K562 (cell line): Measurements from ENCODE around the gene LARP6. TPM values are rescaled to one million over a fixed set of nuclear protein-coding genes. Genes with fewer than 3 reads are reported as not detected.

Experiments
- ATAC-seq: fragments of 200-7000 bp; cut with Tn5 transposase; 3 replicates; pipeline ENCODE4 v1.9.1; 2020; ENCODE audit warnings: moderate library complexity
- BruUV-seq: library from RNA; stranded (reverse); fragments of 400-500 nt; replicated peaks from 2 replicates; lab custom pipeline; 2021; lab: Mats Ljungman, UMichigan
- CTCF ChIA-PET: fragments of 300-600 bp; formaldehyde crosslinking; extraction: SDS; loops from one replicate; lab custom pipeline; 2021; ENCODE audit warnings: low intra/inter-chr PET ratio; lab: Yijun Ruan, JAX
- POLR2A ChIA-PET: fragments of 300-600, 350-650 bp; sonication (Branson Sonifier 250); formaldehyde crosslinking; extraction: SDS; loops from one replicate; lab custom pipeline; 2021; ENCODE audit warnings: antibody characterized with exemption, inconsistent platforms; lab: Yijun Ruan, JAX
- DNase-seq, 4 experiments: peaks; one replicate each; pipeline versions ENCODE4 v3.0.0 to v3.0.0-alpha.2; 2011 to 2018; ENCODE audit warnings: low spot score in 3 of 4, mixed read lengths in 3 of 4; ENCODE audit errors: extremely low read depth in 1 of 4
- FAIRE-seq: peaks from 2 replicates; lab custom pipeline; 2011; peaks lifted over from hg19 to GRCh38; lab: Jason Lieb, UNC
- H2AFZ ChIP-seq: 2 replicates; pipeline ENCODE4 v1.6.0; 2011; ENCODE audit warnings: low read depth, low read length, control low read depth, inconsistent platforms
- H3K27ac ChIP-seq: fragments of 200-600 bp; 3 replicates; pipeline ENCODE4 v1.8.0; 2011; ENCODE audit warnings: low read depth, mild to moderate bottlenecking, control low read depth, inconsistent platforms, low read length, moderate library complexity, mixed read lengths; ENCODE audit errors: extremely low read depth
- H3K27me3 ChIP-seq, 2 experiments: fragments of 300-600 bp in 1 of 2; 2 replicates in 1 of 2; 3 replicates in 1 of 2; pipeline versions ENCODE4 v1.6.0 to v1.8.0; 2011; ENCODE audit warnings: inconsistent platforms in 2 of 2, low read length in 2 of 2, mild to moderate bottlenecking in 1 of 2, mixed read lengths in 1 of 2, moderate library complexity in 1 of 2; ENCODE audit not compliant: control insufficient read depth in 2 of 2, insufficient read depth in 2 of 2
- H3K36me3 ChIP-seq: fragments of 300-600 bp; 3 replicates; pipeline ENCODE4 v1.8.0; 2011; ENCODE audit warnings: mild to moderate bottlenecking, low read length, inconsistent platforms; ENCODE audit not compliant: control insufficient read depth, insufficient read depth
- H3K4me1 ChIP-seq, 2 experiments: fragments of 200-600 bp in 1 of 2; replicated peaks in 1 of 2; 2 replicates in 1 of 2; 3 replicates in 1 of 2; pipeline versions ENCODE4 v1.5.1 to v1.8.0; 2011; ENCODE audit warnings: inconsistent platforms in 2 of 2, low read length in 2 of 2, mild to moderate bottlenecking in 1 of 2, mixed read lengths in 1 of 2, moderate library complexity in 1 of 2; ENCODE audit not compliant: control insufficient read depth in 2 of 2, insufficient read depth in 2 of 2
- H3K4me2 ChIP-seq: 2 replicates; pipeline ENCODE4 v1.6.1; 2011; ENCODE audit warnings: low read length, control low read depth, inconsistent platforms, mixed read lengths; ENCODE audit not compliant: insufficient read depth
- H3K4me3 ChIP-seq: fragments of 200-600 bp; sonication (generic), shearing (Covaris generic); 2 replicates; pipeline ENCODE4 v1.5.1; 2016; ENCODE audit warnings: control low read depth, inconsistent platforms
- H3K79me2 ChIP-seq: fragments of 200-600 bp; 3 replicates; pipeline ENCODE4 v1.8.0; 2011; ENCODE audit warnings: low read length, inconsistent platforms; ENCODE audit not compliant: control insufficient read depth, insufficient read depth
- H3K9ac ChIP-seq, 2 experiments: 2 replicates each; pipeline versions ENCODE4 v1.6.0 to v1.6.1; 2011; ENCODE audit warnings: low read depth in 2 of 2, low read length in 2 of 2, control low read depth in 1 of 2, inconsistent platforms in 1 of 2, mild to moderate bottlenecking in 1 of 2, mixed read lengths in 1 of 2; ENCODE audit not compliant: insufficient read depth in 1 of 2
- H3K9me1 ChIP-seq: one replicate; pipeline ENCODE4 v1.6.0; 2011; ENCODE audit warnings: inconsistent platforms, mild to moderate bottlenecking, low read length, moderate library complexity; ENCODE audit not compliant: control insufficient read depth, insufficient read depth
- H3K9me3 ChIP-seq: replicated peaks from 2 replicates; pipeline ENCODE4 v1.5.1; 2011; ENCODE audit warnings: low read depth, low read length, inconsistent platforms; ENCODE audit not compliant: control insufficient read depth, insufficient read depth
- H4K20me1 ChIP-seq: replicated peaks from 2 replicates; pipeline ENCODE4 v1.6.1; 2011; ENCODE audit warnings: low read length, inconsistent platforms, mixed read lengths; ENCODE audit not compliant: control insufficient read depth, insufficient read depth
- ARID3B ChIP-seq: fragments of 250-450 bp; sonication (Bioruptor Pico); IDR thresholded peaks from 2 replicates; pipeline ENCODE4 v1.4.0; 2020; ENCODE audit warnings: borderline replicate concordance
- BRF1 ChIP-seq: IDR thresholded peaks from 3 replicates; pipeline ENCODE4 v1.6.1; 2011; ENCODE audit warnings: borderline replicate concordance, mild to moderate bottlenecking; ENCODE audit not compliant: insufficient read length; ENCODE audit errors: extremely low read depth
- CC2D1A ChIP-seq: fragments of 450-650 bp; IDR thresholded peaks from 2 replicates; pipeline ENCODE4 v1.6.1; 2017; ENCODE audit warnings: mild to moderate bottlenecking
- COPS2 ChIP-seq: fragments of 450-650 bp; conservative IDR thresholded peaks from 2 replicates; pipeline ENCODE4 v1.6.1; 2016; ENCODE audit warnings: mild to moderate bottlenecking, moderate library complexity
- CSDE1 ChIP-seq, 2 experiments: fragments of 450-650 bp; IDR thresholded peaks; 2 replicates each; pipeline ENCODE4 v1.6.1; 2016; ENCODE audit warnings: mild to moderate bottlenecking in 1 of 2
- SRSF3 ChIP-seq: fragments of 200-400 bp; formaldehyde crosslinking; IDR thresholded peaks from 2 replicates; pipeline ENCODE4 v1.6.1; 2016; ENCODE audit warnings: mild to moderate bottlenecking, low read length, moderate library complexity; ENCODE audit not compliant: insufficient read depth
- ZNF175 ChIP-seq: fragments of 200-800 bp; sonication (Bioruptor generic); IDR thresholded peaks from 2 replicates; pipeline ENCODE4 v1.6.1; 2016; ENCODE audit warnings: low read depth, mild to moderate bottlenecking, missing genetic modification characterization, missing compliant biosample characterization
- ZNF398 ChIP-seq: fragments of 250-450 bp; sonication (Bioruptor Pico); IDR thresholded peaks from 2 replicates; pipeline ENCODE4 v1.8.0; 2021; ENCODE audit warnings: moderate library complexity, mild to moderate bottlenecking, inconsistent platforms
- ZNF449 ChIP-seq: fragments of 250-450 bp; sonication (Bioruptor Pico); IDR thresholded peaks from 2 replicates; pipeline ENCODE4 v1.8.0; 2022; ENCODE audit warnings: moderate library complexity, mild to moderate bottlenecking, inconsistent platforms
- ZNF75A ChIP-seq: fragments of 450-650 bp; formaldehyde crosslinking; IDR thresholded peaks from 2 replicates; pipeline ENCODE4 v1.4.0; 2020; ENCODE audit warnings: mild to moderate bottlenecking
- WGBS: fragments of 100-300 bp; shearing (Covaris generic); methylation state at CpG from one replicate; pipeline ENCODE4 v1.1.6; 2016; ENCODE audit warnings: low coverage, mixed read lengths; ENCODE audit not compliant: insufficient coverage; ENCODE audit errors: missing lambda C conversion rate; 5-methylcytosine and 5-hydroxymethylcytosine counted together
- in situ Hi-C: fragments of 300-500 bp; cut with MboI; formaldehyde crosslinking; loops from 4 replicates; pipeline ENCODE4 v1.15.0; 2018; ENCODE audit warnings: inconsistent platforms, mixed read lengths
- intact Hi-C: fragments of 100-400 bp; cut with micrococcal nuclease; formaldehyde crosslinking; loops from 2 replicates; pipeline ENCODE4 v1.14.2; 2022
- polyA plus RNA-seq, 8 experiments: library from polyadenylated mRNA; depleted of rRNA in 4 of 8; stranded (reverse) in 5 of 8; unstranded in 3 of 8; fragments of >200 nt; fragmentation: Nextera tagmentation in 2 of 8; fragmentation: Illumina TruSeq in 1 of 8; extraction: Ambion mirVana in 2 of 8; extraction: Trizol in 1 of 8; gene quantifications; 2 replicates each; pipeline versions ENCODE4 v1.2.1 to v1.2.3, GENCODE V29; 2011 to 2014; ENCODE audit warnings: inconsistent platforms in 1 of 8, missing spikeins in 1 of 8
- total RNA-seq, 7 experiments: library from RNA; depleted of rRNA in 6 of 7; stranded (reverse); fragments of >200 nt in 6 of 7; fragmentation: Illumina TruSeq in 2 of 7; extraction: Trizol in 2 of 7; gene quantifications; 2 replicates each; pipeline versions ENCODE4 v1.2.1 to v1.2.3, GENCODE V29; 2011 to 2021; ENCODE audit warnings: low replicate concordance in 1 of 7

Gene LARP6
- total and polyA plus RNA-seq, 9 of the 15 experiments (the other 6 are each of a cell fraction or from before 2014, with no cell fraction given), result not detected

GRCh38 chr15:70853318-70853972, 512 bp downstream of the LARP6 start:
- Histone ChIP-seq H3K4me3 (no peak overlapping the region), H3K4me1 (no peaks in the 10 kb centered on the region; a peak in 1 of 5 replicates), H3K27ac (no peak overlapping the region), H3K27me3 (peaks cover 2 to 8% of the 10 kb centered on the region in 2 experiments; a peak in 3 of 5 replicates), H4K20me1 (no peaks in the 10 kb centered on the region), H3K9ac (no peak overlapping the region), H2AFZ (no peak overlapping the region), H3K9me3 (no peaks in the 10 kb centered on the region), H3K79me2 (no peaks in the 10 kb centered on the region), H3K9me1 (no peaks in the 10 kb centered on the region), H3K36me3 (no peaks in the 10 kb centered on the region), H3K4me2 (no peak overlapping the region)
- 21% methylated on average over 11 of the region's 54 CpGs for WGBS
- ChIA-PET CTCF (no interaction called here), POLR2A (no interaction called here)
- DNase-seq (no peak), ATAC-seq (no peak; the same call in 2 of the 3 replicates), FAIRE-seq (no peak)
- in situ Hi-C loops, result no loop called here
- TF ChIP-seq SRSF3 (no peak), ZNF75A (CRISPR knock-in tag) (no peak), ARID3B (CRISPR knock-in tag) (no peak), ZNF398 (CRISPR knock-in tag) (no peak), BRF1 (no peak), CSDE1 (IDR thresholded peaks at IDR 0.05) (no peak), COPS2 (no peak), ZNF449 (CRISPR knock-in tag) (no peak), ZNF175 (no peak), CC2D1A (no peak)
- BruUV-seq, result no TSS peak
- intact Hi-C loops, result no loop called here
